ENCODE measurements around the gene SLC51B. TPM values are rescaled to one million over a fixed set of nuclear protein-coding genes. Genes with fewer than 3 reads are reported as not detected.

SLC51B gene
- not detected for total RNA-seq

GRCh38 chr15:65044724-65045481 lies at the start of gene SLC51B:
Gene SLC51B, plus strand, starts transcription at chr15:65045387. Its CDS starts 4,618 bp downstream, at chr15:65050005.
- ATAC-seq, result peak; percentile 29 to 35
- no peaks in the 10 kb centered on the region for H3K9me3 ChIP-seq
- no peaks in the 10 kb centered on the region for H3K36me3 ChIP-seq
- H3K4me3 ChIP-seq, result no peak within 1 kb of the TSS
- peaks cover 20 to 22% of the 10 kb centered on the region in 2 donors for H3K4me1 ChIP-seq
- intact Hi-C loops (cut with DNase I; ENCODE audit: low total_unique reads) (no loop called here), in situ Hi-C loops (cut with MboI; ENCODE audit: low sequenced_read_pairs in 4 of 4) (loop anchor here (25.0 kb wide), 2 partner anchors 217 to 242 kb away; partner anchors contain the start of genes PARP16 (in 3 of the 4) and RNU5A-1 (in 3 of the 4))
- no peak for DNase-seq
- H3K27me3 ChIP-seq, result no peaks in the 10 kb centered on the region
- TF ChIP-seq CTCF (IDR thresholded peaks at IDR 0.05 in 4 of 5, conservative IDR thresholded peaks at IDR 0.05 in 1 of 5), result no peak
- no peak for TF ChIP-seq POLR2A (IDR thresholded peaks at IDR 0.05)
- H3K27ac ChIP-seq, result peak within 1 kb of the TSS in 1 of 4 donors; percentile 13

GRCh38 chr15:64997066-64997465 lies 48.1 kb upstream of the SLC51B start:
- H3K27me3 ChIP-seq, result no peaks in the 10 kb centered on the region
- no peak overlapping the region for H3K27ac ChIP-seq
- H3K36me3 ChIP-seq, result peaks cover 0 to 7% of the 10 kb centered on the region in 2 donors
- DNase-seq, result no peak
- in situ Hi-C loops (cut with MboI; ENCODE audit: low sequenced_read_pairs in 4 of 4) (no loop called here), intact Hi-C loops (cut with DNase I; ENCODE audit: low total_unique reads) (no loop called here)
- no peak for TF ChIP-seq CTCF (IDR thresholded peaks at IDR 0.05 in 4 of 5, conservative IDR thresholded peaks at IDR 0.05 in 1 of 5)
- TF ChIP-seq POLR2A (IDR thresholded peaks at IDR 0.05), result no peak
- no peaks in the 10 kb centered on the region for H3K9me3 ChIP-seq
- no peak overlapping the region for H3K4me3 ChIP-seq
- no peak for ATAC-seq
- no peaks in the 10 kb centered on the region for H3K4me1 ChIP-seq

GRCh38 chr15:64997745-64998375 lies 47.3 kb upstream of the SLC51B start:
- H3K27ac ChIP-seq, result no peak overlapping the region
- no peak for ATAC-seq
- DNase-seq, result no peak
- peaks cover 0 to 13% of the 10 kb centered on the region in 2 donors for H3K36me3 ChIP-seq
- in situ Hi-C loops (cut with MboI; ENCODE audit: low sequenced_read_pairs in 4 of 4), result no loop called here
- intact Hi-C loops (cut with DNase I; ENCODE audit: low total_unique reads), result no loop called here
- no peak for TF ChIP-seq CTCF (IDR thresholded peaks at IDR 0.05 in 4 of 5, conservative IDR thresholded peaks at IDR 0.05 in 1 of 5)
- H3K9me3 ChIP-seq, result no peaks in the 10 kb centered on the region
- no peaks in the 10 kb centered on the region for H3K27me3 ChIP-seq
- no peak overlapping the region for H3K4me3 ChIP-seq
- H3K4me1 ChIP-seq, result no peaks in the 10 kb centered on the region

GRCh38 chr15:65004993-65005392 lies 40.2 kb upstream of the SLC51B start:
- TF ChIP-seq CTCF (IDR thresholded peaks at IDR 0.05 in 4 of 5, conservative IDR thresholded peaks at IDR 0.05 in 1 of 5) (no peak), POLR2A (IDR thresholded peaks at IDR 0.05) (no peak)
- in situ Hi-C loops (cut with MboI; ENCODE audit: low sequenced_read_pairs in 4 of 4), result no loop called here
- H3K27ac ChIP-seq, result no peak overlapping the region

More at GRCh38 chr15:65004993-65005392, 40.2 kb upstream of the SLC51B start:
- H3K36me3 ChIP-seq, result peaks cover 2 to 39% of the 10 kb centered on the region in 2 donors
- no peaks in the 10 kb centered on the region for H3K27me3 ChIP-seq
- H3K4me1 ChIP-seq, result no peaks in the 10 kb centered on the region
- no peak overlapping the region for H3K4me3 ChIP-seq
- no peaks in the 10 kb centered on the region for H3K9me3 ChIP-seq
- intact Hi-C loops (cut with DNase I; ENCODE audit: low total_unique reads), result no loop called here
- DNase-seq (no peak), ATAC-seq (no peak)
